DND-41 (cell line): Measurements from ENCODE around the gene PLBD1.

Source experiments
- EZH2 ChIP-seq: IDR thresholded peaks from 3 replicates; pipeline ENCODE4 v1.6.1; 2012; ENCODE audit warnings: borderline replicate concordance, low read depth, mild to moderate bottlenecking, moderate library complexity, low read length, inconsistent platforms; ENCODE audit not compliant: severe bottlenecking
- TF ChIP-seq, protein P1 (sequence below): IDR thresholded peaks from 2 replicates; pipeline ENCODE4 v1.5.1; 2012; ENCODE audit warnings: borderline replicate concordance, low read length, moderate library complexity, mild to moderate bottlenecking; ENCODE audit not compliant: poor library complexity, severe bottlenecking; ENCODE audit errors: extremely low read depth

DNA sequence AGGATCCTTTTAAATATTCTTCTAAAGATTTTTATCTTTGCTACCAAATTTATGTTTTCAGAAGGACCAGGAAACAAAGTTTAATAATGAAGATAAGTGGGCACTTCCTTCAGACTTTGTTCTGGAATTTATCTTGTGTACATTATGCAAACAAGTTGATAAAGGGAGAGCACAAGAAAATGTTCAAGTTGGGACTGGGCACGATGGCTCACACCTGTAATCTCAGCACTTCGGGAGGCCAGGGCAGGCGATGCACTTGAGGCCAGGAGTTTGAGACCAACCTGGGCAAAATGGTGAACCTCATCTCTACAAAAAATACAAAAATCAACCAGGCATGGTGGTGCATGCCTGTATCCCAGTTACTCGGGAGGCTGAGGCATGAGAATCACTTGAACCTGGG, 4.6 kb downstream of the PLBD1 start:
- TF ChIP-seq, protein P1, sequence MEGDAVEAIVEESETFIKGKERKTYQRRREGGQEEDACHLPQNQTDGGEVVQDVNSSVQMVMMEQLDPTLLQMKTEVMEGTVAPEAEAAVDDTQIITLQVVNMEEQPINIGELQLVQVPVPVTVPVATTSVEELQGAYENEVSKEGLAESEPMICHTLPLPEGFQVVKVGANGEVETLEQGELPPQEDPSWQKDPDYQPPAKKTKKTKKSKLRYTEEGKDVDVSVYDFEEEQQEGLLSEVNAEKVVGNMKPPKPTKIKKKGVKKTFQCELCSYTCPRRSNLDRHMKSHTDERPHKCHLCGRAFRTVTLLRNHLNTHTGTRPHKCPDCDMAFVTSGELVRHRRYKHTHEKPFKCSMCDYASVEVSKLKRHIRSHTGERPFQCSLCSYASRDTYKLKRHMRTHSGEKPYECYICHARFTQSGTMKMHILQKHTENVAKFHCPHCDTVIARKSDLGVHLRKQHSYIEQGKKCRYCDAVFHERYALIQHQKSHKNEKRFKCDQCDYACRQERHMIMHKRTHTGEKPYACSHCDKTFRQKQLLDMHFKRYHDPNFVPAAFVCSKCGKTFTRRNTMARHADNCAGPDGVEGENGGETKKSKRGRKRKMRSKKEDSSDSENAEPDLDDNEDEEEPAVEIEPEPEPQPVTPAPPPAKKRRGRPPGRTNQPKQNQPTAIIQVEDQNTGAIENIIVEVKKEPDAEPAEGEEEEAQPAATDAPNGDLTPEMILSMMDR = no peak
- no peak for TF ChIP-seq EZH2
